ENCODE measurements around the gene PARD3. TPM values are rescaled to one million over a fixed set of nuclear protein-coding genes. Genes with fewer than 3 reads are reported as not detected.

Gene PARD3
- total and polyA plus RNA-seq, 12 donors = 17.0 to 93.8 (median 47.3) TPM

- WGBS, 4 donors = 86 to 92% (median 88%) methylated on average over 4 of the region's 4 CpGs
- H3K4me1 ChIP-seq (replicated peaks in 1 of 2) = peaks cover 0 to 7% of the 10 kb centered on the region in 2 donors
- no peak overlapping the region for H3K4me3 ChIP-seq
- H3K9me3 ChIP-seq (replicated peaks in 1 of 3) = no peaks in the 10 kb centered on the region
- H3K27me3 ChIP-seq = no peaks in the 10 kb centered on the region
- no peak for DNase-seq
- H3K36me3 ChIP-seq (replicated peaks in 1 of 2) = no peaks in the 10 kb centered on the region
- TF ChIP-seq CTCF (IDR thresholded peaks at IDR 0.05) = no peak
- no peak for TF ChIP-seq POLR2A (IDR thresholded peaks at IDR 0.05)
- H3K27ac ChIP-seq = no peak overlapping the region
- intact Hi-C loops (cut with DNase I) = no loop called here
Measured at GRCh38 chr10:34249634-34250033, 565.5 kb downstream of the PARD3 start.

GRCh38 chr10:34247560-34247959 is 567.5 kb downstream of the PARD3 start:
- 94 to 99% (median 96%) methylated on average over 3 of the region's 3 CpGs for WGBS, 4 donors
- TF ChIP-seq POLR2A (IDR thresholded peaks at IDR 0.05) (no peak), CTCF (IDR thresholded peaks at IDR 0.05) (no peak)
- H3K27ac ChIP-seq = no peak overlapping the region
- no peaks in the 10 kb centered on the region for H3K27me3 ChIP-seq
- no peak for DNase-seq
- intact Hi-C loops (cut with DNase I) = no loop called here
- no peaks in the 10 kb centered on the region for H3K9me3 ChIP-seq (replicated peaks in 1 of 3)
- no peak overlapping the region for H3K4me3 ChIP-seq
- H3K4me1 ChIP-seq (replicated peaks in 1 of 2) = peaks cover 0 to 4% of the 10 kb centered on the region in 2 donors
- no peaks in the 10 kb centered on the region for H3K36me3 ChIP-seq (replicated peaks in 1 of 2)

GRCh38 chr10:34244756-34245484 is 570.2 kb downstream of the PARD3 start:
- Histone ChIP-seq H3K4me1 (replicated peaks in 1 of 2) (peaks cover 0 to 6% of the 10 kb centered on the region in 2 donors), H3K4me3 (no peak overlapping the region), H3K27ac (peak overlapping the region in 1 of 5 donors; percentile 21), H3K36me3 (replicated peaks in 1 of 2) (no peaks in the 10 kb centered on the region), H3K27me3 (no peaks in the 10 kb centered on the region), H3K9me3 (replicated peaks in 1 of 3) (no peaks in the 10 kb centered on the region)
- WGBS, 4 donors = 75 to 90% (median 83%) methylated on average over 9 of the region's 9 CpGs
- DNase-seq = no peak
- intact Hi-C loops (cut with DNase I) = no loop called here
- TF ChIP-seq POLR2A (IDR thresholded peaks at IDR 0.05) = no peak
- no peak for TF ChIP-seq CTCF (IDR thresholded peaks at IDR 0.05)

DNA sequence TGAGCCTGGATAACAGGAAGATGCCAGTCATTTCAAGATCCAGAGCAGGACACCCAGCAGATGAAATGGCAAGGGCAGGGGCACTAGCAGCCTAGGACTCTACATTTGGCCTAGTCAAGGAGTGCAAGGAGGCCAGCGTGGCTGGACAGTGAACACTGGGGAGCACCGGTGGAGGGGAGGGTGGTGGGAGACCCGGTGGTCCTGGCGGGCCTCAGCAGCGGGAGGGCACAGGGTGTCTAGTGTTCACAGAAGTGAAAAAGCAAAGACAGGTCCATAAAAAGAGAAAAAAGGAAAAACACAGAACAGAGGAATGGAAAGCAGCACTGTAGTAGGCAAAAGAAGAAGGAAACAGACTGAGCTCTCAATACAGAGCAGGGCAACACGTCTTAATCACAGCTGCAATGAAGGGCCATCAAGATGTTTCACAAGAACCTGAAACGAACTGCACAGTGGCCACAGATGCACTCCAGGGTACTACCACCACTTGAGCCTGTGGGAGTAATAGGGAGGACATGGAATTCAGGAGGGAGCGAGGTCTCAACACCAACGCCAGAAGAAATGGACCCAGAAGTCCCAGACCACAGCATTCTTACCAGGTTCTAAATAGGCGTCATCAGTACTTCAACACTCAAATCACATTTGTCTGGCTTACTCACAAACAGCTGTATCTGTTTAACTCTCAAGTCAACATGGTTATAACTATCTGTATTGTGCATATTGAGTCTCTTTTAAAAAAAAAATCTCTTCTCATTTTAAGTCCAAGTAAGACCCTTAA is 573.7 kb downstream of the PARD3 start:
- Histone ChIP-seq H3K36me3 (replicated peaks in 1 of 2) (no peaks in the 10 kb centered on the region), H3K9me3 (replicated peaks in 1 of 3) (no peaks in the 10 kb centered on the region), H3K27ac (no peak overlapping the region), H3K27me3 (no peaks in the 10 kb centered on the region), H3K4me1 (replicated peaks in 1 of 2) (peaks cover 0 to 19% of the 10 kb centered on the region in 2 donors), H3K4me3 (no peak overlapping the region)
- intact Hi-C loops (cut with DNase I) = no loop called here
- WGBS, 4 donors = 89 to 94% (median 92%) methylated on average over 10 of the region's 10 CpGs
- no peak for DNase-seq
- no peak for TF ChIP-seq CTCF (IDR thresholded peaks at IDR 0.05)
- TF ChIP-seq POLR2A (IDR thresholded peaks at IDR 0.05) = no peak
